Neutrophil (primary cell): Measurements from ENCODE around the gene FRYL.
"Not testable (repeated sequence)": the region's sequence is repeated elsewhere in the genome, so short reads cannot be mapped to it uniquely, and the experiment has no call there.

Experiments used
- H3K27ac ChIP-seq: fragments of 200-600 bp; sonication (generic); 2 replicates; pipeline ENCODE4 v1.5.1; 2016; ENCODE audit warnings: mild to moderate bottlenecking, moderate library complexity
- H3K27me3 ChIP-seq: fragments of 200-600 bp; sonication (generic); 2 replicates; pipeline ENCODE4 v1.6.0; 2016; ENCODE audit warnings: mild to moderate bottlenecking
- H3K36me3 ChIP-seq: fragments of 200-600 bp; sonication (generic); 2 replicates; pipeline ENCODE4 v1.5.1; 2017
- H3K4me1 ChIP-seq, 2 experiments: fragments of 200-600 bp in 1 of 2; sonication (generic) in 1 of 2; 1 replicate in 1 of 2; 2 replicates in 1 of 2; pipeline versions ENCODE4 v1.5.1 to v1.6.1; 2013 to 2016; ENCODE audit warnings: low read depth in 1 of 2, low read length in 1 of 2, mild to moderate bottlenecking in 1 of 2, moderate library complexity in 1 of 2; ENCODE audit not compliant: control insufficient read depth in 1 of 2, insufficient read depth in 1 of 2
- H3K4me3 ChIP-seq, 2 experiments: fragments of 200-600 bp in 1 of 2; sonication (generic) in 1 of 2; 1 replicate in 1 of 2; 2 replicates in 1 of 2; pipeline ENCODE4 v1.5.1; 2013 to 2016; ENCODE audit warnings: low read depth in 1 of 2, low read length in 1 of 2, mild to moderate bottlenecking in 1 of 2, moderate library complexity in 1 of 2
- H3K9me3 ChIP-seq: fragments of 200-600 bp; sonication (generic); 2 replicates; pipeline ENCODE4 v1.5.1; 2016
- TF ChIP-seq, protein P1 (sequence below): fragments of 200-600 bp; sonication (generic); IDR thresholded peaks from 2 replicates; pipeline ENCODE4 v1.5.1; 2016; ENCODE audit warnings: antibody characterized with exemption

Gene FRYL

GRCh38 chr4:48704091-48704802 lies 75.8 kb downstream of the FRYL start:
- Histone ChIP-seq H3K27me3 (no peaks in the 10 kb centered on the region), H3K4me1 (no peaks in the 10 kb centered on the region), H3K4me3 (no peak overlapping the region), H3K9me3 (no peaks in the 10 kb centered on the region), H3K36me3 (peaks cover 8% of the 10 kb centered on the region), H3K27ac (no peak overlapping the region)
- TF ChIP-seq, protein P1, sequence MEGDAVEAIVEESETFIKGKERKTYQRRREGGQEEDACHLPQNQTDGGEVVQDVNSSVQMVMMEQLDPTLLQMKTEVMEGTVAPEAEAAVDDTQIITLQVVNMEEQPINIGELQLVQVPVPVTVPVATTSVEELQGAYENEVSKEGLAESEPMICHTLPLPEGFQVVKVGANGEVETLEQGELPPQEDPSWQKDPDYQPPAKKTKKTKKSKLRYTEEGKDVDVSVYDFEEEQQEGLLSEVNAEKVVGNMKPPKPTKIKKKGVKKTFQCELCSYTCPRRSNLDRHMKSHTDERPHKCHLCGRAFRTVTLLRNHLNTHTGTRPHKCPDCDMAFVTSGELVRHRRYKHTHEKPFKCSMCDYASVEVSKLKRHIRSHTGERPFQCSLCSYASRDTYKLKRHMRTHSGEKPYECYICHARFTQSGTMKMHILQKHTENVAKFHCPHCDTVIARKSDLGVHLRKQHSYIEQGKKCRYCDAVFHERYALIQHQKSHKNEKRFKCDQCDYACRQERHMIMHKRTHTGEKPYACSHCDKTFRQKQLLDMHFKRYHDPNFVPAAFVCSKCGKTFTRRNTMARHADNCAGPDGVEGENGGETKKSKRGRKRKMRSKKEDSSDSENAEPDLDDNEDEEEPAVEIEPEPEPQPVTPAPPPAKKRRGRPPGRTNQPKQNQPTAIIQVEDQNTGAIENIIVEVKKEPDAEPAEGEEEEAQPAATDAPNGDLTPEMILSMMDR = no peak

DNA sequence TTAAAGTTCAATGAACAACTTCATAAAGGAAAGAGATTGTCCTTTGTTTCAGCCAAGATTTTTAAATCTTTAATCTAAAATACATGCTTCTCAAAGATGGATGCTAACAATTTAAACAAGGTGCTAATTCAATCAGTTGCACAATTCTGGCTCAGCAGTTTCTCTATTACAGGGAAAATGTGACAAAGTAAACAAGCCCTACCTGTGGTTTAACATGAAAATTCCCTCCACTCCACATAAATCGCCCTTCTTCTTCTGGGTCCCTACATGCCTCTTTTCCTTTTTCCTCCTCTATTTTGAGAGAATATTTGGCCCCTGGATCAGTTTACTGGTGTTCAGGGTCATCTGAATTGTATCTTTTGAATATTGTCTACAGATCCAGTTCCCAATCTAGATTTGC lies 80.6 kb downstream of the FRYL start:
- H3K4me3 ChIP-seq = no peak overlapping the region

GRCh38 chr4:48698029-48698971 lies 81.8 kb downstream of the FRYL start:
- H3K4me3 ChIP-seq = no peak overlapping the region
- no peaks in the 10 kb centered on the region for H3K36me3 ChIP-seq
- H3K27ac ChIP-seq = peak overlapping the region; percentile 53
- peaks cover 8 to 10% of the 10 kb centered on the region in 2 experiments for H3K4me1 ChIP-seq
- H3K27me3 ChIP-seq = no peaks in the 10 kb centered on the region
- no peaks in the 10 kb centered on the region for H3K9me3 ChIP-seq
- TF ChIP-seq, protein P1 = no peak

More for the DNA sequence above, 80.6 kb downstream of the FRYL start:
- TF ChIP-seq, protein P1 = no peak
- Histone ChIP-seq H3K4me1 (peaks cover 8 to 10% of the 10 kb centered on the region in 2 experiments), H3K27me3 (no peaks in the 10 kb centered on the region), H3K9me3 (no peaks in the 10 kb centered on the region), H3K36me3 (no peaks in the 10 kb centered on the region), H3K27ac (no peak overlapping the region)

DNA sequence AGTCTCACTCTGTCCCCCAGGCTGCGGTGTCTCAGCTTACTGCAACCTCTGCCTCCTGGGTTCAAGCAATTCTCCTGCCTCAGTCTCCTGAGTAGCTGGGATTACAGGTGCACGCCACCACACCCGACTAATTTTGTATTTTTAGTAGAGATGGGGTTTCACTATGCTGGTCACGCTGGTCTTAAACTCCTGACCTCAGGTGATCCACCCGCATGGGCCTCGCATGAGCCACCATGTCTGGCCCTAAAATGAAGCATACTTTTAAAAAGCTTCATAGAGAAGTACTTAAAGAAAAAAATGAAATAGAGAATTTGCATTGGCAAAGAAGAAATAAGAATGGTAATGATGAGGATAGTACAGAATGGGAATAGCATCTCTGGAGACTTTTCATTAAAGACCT lies 82.6 kb downstream of the FRYL start:
- not testable (repeated sequence) for H3K4me3 ChIP-seq, H3K4me1 ChIP-seq, H3K9me3 ChIP-seq, H3K36me3 ChIP-seq, H3K27me3 ChIP-seq
- peak overlapping the region; percentile 53 for H3K27ac ChIP-seq

DNA sequence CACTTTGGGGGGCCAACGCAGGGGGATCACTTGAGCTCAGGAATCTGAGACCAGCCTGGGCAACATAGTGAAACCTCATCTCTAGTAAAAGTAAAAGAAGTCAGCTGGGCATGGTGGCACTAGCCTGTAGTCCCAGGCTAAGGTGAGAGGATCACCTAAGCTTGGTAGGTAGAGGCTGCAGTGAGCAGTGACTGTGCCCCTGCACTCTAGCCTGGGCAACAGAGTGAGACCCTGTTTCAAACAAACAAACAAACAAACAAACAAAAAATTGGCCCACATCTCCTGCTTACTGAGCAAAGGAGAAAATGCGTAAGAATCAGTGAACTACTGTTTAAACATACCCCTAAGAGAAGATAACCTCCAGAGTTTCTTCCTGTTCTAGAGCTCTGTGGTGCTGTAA lies 85.3 kb downstream of the FRYL start:
- no peaks in the 10 kb centered on the region for H3K9me3 ChIP-seq
- no peaks in the 10 kb centered on the region for H3K27me3 ChIP-seq
- H3K4me3 ChIP-seq = no peak overlapping the region
- TF ChIP-seq, protein P1 = no peak
- no peak overlapping the region for H3K27ac ChIP-seq
- no peaks in the 10 kb centered on the region for H3K36me3 ChIP-seq
- peaks cover 8 to 10% of the 10 kb centered on the region in 2 experiments for H3K4me1 ChIP-seq
